NB4 (cell line): ENCODE results near the gene STMND1.

ENCODE experiments used
- DNase-seq: peaks from one replicate; pipeline ENCODE4 v3.0.0; 2010; ENCODE audit warnings: low read depth
- H3K4me3 ChIP-seq: one replicate; pipeline ENCODE4 v1.5.1; 2011; ENCODE audit warnings: mild to moderate bottlenecking, low read depth, low read length, moderate library complexity
- MYC ChIP-seq: IDR thresholded peaks from 2 replicates; pipeline ENCODE4 v1.6.1; 2011; ENCODE audit warnings: low read depth, low read length
- POLR2A ChIP-seq: IDR thresholded peaks from 2 replicates; pipeline ENCODE4 v1.6.1; 2011; ENCODE audit warnings: mild to moderate bottlenecking; ENCODE audit not compliant: insufficient read length; ENCODE audit errors: extremely low read depth
- TF ChIP-seq, protein P1 (sequence below): IDR thresholded peaks from one replicate; pipeline ENCODE4 v1.5.1; 2012; ENCODE audit warnings: low read depth, low read length
- TF ChIP-seq, protein P2 (sequence below): IDR thresholded peaks from 2 replicates; pipeline ENCODE4 v1.6.1; 2011; ENCODE audit warnings: low read depth, low read length

STMND1 gene

DNA sequence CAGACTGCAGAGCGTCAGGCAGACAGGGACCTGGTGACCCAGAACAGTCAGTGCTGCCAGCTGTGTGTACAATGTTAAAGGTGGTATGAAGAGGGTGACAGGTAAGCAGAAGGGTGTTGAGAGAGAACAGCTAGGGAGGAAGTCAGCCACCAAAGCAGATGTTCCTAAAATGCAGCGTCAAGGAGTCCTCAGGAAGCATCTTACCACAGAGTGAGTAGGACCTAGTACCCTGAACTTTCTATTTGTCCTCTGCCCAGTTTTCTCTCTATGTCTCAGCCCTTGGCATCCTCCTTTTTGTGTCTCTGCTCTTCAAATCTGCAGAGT, 14.2 kb downstream of the STMND1 start:
- TF ChIP-seq, protein P1, sequence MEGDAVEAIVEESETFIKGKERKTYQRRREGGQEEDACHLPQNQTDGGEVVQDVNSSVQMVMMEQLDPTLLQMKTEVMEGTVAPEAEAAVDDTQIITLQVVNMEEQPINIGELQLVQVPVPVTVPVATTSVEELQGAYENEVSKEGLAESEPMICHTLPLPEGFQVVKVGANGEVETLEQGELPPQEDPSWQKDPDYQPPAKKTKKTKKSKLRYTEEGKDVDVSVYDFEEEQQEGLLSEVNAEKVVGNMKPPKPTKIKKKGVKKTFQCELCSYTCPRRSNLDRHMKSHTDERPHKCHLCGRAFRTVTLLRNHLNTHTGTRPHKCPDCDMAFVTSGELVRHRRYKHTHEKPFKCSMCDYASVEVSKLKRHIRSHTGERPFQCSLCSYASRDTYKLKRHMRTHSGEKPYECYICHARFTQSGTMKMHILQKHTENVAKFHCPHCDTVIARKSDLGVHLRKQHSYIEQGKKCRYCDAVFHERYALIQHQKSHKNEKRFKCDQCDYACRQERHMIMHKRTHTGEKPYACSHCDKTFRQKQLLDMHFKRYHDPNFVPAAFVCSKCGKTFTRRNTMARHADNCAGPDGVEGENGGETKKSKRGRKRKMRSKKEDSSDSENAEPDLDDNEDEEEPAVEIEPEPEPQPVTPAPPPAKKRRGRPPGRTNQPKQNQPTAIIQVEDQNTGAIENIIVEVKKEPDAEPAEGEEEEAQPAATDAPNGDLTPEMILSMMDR = no peak
- H3K4me3 ChIP-seq = no peak overlapping the region
- DNase-seq = no peak

DNA sequence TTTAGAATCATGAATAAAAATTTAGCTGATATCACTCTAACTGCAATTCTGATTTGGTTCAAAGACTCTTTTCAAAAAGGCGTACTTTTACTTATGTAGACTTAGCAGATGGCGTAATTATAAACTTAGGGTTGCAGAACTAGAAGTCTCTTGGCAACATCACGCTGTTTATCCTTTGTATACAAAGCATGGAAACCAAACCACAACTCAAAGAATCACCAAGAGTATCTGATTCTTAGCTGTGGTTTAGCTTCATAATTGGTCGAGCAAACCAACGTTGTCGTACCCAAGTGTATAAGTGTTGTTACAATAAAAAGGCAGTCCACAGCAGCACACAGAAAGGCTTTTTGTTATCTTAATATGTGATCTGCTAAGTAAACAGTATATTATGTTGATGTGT, 18.2 kb downstream of the STMND1 start:
- no peak overlapping the region for H3K4me3 ChIP-seq
- TF ChIP-seq, protein P2, sequence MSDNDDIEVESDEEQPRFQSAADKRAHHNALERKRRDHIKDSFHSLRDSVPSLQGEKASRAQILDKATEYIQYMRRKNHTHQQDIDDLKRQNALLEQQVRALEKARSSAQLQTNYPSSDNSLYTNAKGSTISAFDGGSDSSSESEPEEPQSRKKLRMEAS = no peak
- TF ChIP-seq POLR2A (no peak), MYC (no peak)
- TF ChIP-seq, protein P1 = no peak
- DNase-seq = no peak

DNA sequence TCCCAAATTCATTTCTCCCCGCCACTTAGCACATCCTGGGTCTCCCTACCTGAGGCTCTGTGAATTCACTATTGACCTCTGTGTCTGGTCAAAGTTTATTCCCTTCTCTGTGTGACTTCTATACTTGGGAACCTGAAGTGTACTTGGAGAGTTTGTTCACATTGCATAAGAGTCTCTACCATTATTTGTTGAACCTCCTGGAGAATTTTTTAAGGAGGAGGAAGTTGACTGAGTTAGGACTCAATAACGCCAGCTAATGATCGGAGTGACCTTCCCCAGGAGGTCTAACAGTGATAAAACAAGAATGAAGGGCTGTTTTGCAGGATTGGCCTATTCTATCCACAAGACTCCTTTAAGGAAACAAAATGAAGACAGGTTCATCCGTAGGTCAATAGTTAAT, 23.6 kb downstream of the STMND1 start:
- no peak overlapping the region for H3K4me3 ChIP-seq
- TF ChIP-seq, protein P1 = no peak
- TF ChIP-seq POLR2A = no peak
- TF ChIP-seq MYC = no peak
- TF ChIP-seq, protein P2 = no peak
- DNase-seq = no peak

DNA sequence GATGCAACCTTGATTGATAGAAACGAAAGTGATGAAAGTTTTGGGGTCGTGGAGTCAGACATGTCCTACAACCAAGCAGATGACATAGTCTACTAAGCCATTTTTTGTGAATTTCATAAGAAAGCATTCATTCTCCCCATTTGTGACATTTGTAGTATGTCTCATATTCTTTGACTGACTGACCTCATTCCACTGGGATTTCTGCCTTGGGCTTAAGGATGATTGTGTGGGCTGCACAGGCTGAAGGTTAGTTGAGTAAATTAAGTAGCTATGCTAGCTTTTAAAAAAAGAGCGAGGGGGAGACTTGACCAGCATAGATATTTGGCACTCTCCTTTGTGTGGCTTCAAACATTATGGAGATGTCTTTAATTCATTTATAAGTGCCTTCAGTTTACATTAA, 28.9 kb downstream of the STMND1 start:
- TF ChIP-seq, protein P1 = no peak
- TF ChIP-seq POLR2A = no peak
- no peak for TF ChIP-seq MYC
- TF ChIP-seq, protein P2 = no peak
- no peak overlapping the region for H3K4me3 ChIP-seq
- no peak for DNase-seq

DNA sequence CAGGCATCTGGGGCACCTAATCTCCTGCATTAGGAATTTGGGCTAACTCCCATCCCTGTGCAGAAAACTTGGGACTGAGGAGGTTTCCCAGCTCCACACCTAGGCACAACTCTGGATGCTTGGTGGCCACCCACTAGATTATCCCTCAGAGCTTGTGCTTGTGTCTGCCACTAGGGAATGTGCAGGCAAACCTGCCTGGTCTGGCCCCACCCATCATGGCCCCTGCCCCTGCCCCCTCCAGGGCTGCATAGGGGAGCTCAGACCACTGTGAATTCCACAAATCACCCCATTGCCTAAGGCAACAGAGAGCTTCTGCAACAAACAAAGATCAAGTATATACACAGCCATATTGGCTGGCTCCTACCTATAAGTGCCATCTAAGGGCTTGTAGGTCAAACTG, 31.1 kb downstream of the STMND1 start:
- no peak for DNase-seq
- no peak for TF ChIP-seq POLR2A
- TF ChIP-seq MYC = no peak
- TF ChIP-seq, protein P2 = no peak
- TF ChIP-seq, protein P1 = no peak

DNA sequence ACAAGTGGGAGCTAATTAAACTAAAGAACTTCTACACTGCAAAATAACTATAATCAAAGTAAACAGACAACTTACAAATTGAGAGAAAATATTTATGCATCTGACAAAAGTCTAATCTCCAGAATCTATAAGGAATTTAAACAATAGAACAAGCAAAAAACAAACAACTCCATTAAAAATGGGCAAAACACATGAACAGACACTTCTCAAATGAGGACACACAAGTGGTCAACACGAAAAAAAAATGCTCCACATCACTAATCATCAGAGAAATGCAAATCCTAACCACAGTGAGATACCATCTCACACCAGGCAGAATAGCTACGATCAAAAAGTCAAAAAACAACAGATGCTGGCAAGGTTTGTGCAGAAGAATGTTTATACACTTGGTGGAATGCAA, 36.2 kb downstream of the STMND1 start:
- no peak for DNase-seq
- H3K4me3 ChIP-seq = no peak overlapping the region
- TF ChIP-seq MYC (no peak), POLR2A (no peak)
- TF ChIP-seq, protein P2 = no peak
- TF ChIP-seq, protein P1 = no peak

More for the DNA sequence above, 31.1 kb downstream of the STMND1 start:
- no peak overlapping the region for H3K4me3 ChIP-seq
